ENCODE data around the gene GPT2. TPM values are rescaled to one million over a fixed set of nuclear protein-coding genes. Genes with fewer than 3 reads are reported as not detected.

Gene GPT2
- total RNA-seq, 1 donor from 2014 or later: 70.2 TPM

DNA sequence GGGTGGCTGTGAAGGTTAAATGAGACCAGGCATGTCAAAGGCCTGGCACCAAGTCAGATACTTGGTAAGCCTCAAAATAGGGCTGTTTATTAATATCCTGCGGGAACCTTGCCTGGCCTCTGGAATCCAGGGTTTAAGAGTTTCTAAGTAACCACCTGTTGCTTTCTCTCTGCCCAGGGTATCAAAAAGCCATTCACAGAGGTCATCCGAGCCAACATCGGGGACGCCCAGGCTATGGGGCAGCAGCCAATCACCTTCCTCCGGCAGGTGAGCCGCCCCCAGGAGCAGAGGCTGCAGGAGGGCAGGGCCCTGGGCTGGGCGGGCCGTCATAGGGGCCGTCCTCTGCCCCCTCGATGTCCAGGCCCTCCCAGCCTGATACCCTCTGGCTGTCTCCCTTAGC lies 13.3 kb downstream of the GPT2 start:
- no peak overlapping the region for H3K27ac ChIP-seq (ENCODE audit: low read depth, low read length)
- no peak for TF ChIP-seq EZH2 (IDR thresholded peaks at IDR 0.05; ENCODE audit: insufficient read depth, low read length)
- TF ChIP-seq, protein P1, sequence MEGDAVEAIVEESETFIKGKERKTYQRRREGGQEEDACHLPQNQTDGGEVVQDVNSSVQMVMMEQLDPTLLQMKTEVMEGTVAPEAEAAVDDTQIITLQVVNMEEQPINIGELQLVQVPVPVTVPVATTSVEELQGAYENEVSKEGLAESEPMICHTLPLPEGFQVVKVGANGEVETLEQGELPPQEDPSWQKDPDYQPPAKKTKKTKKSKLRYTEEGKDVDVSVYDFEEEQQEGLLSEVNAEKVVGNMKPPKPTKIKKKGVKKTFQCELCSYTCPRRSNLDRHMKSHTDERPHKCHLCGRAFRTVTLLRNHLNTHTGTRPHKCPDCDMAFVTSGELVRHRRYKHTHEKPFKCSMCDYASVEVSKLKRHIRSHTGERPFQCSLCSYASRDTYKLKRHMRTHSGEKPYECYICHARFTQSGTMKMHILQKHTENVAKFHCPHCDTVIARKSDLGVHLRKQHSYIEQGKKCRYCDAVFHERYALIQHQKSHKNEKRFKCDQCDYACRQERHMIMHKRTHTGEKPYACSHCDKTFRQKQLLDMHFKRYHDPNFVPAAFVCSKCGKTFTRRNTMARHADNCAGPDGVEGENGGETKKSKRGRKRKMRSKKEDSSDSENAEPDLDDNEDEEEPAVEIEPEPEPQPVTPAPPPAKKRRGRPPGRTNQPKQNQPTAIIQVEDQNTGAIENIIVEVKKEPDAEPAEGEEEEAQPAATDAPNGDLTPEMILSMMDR (IDR thresholded peaks at IDR 0.05; ENCODE audit: insufficient read depth, low read depth, low read length): no peak
- no peaks in the 10 kb centered on the region for H3K27me3 Mint-ChIP-seq (ENCODE audit: low read depth, unreplicated experiment)
- no peak overlapping the region for H3K4me3 ChIP-seq (ENCODE audit: insufficient read depth, low read depth, low read length)
- no peak overlapping the region for H2AFZ ChIP-seq (ENCODE audit: low read depth, low read length)
- no peaks in the 10 kb centered on the region for H3K36me3 ChIP-seq (ENCODE audit: insufficient read depth, low read length)
- H3K27ac Mint-ChIP-seq (ENCODE audit: unreplicated experiment): no peak overlapping the region
- H3K9me3 Mint-ChIP-seq (ENCODE audit: unreplicated experiment): no peaks in the 10 kb centered on the region
- no peak overlapping the region for H3K9ac ChIP-seq (ENCODE audit: low read length)
- no peak overlapping the region for H3K4me2 ChIP-seq (ENCODE audit: low read length)
- peaks cover 14% of the 10 kb centered on the region for H3K36me3 Mint-ChIP-seq (ENCODE audit: low read depth, unreplicated experiment)
- H4K20me1 ChIP-seq (ENCODE audit: insufficient read depth, low read length): peaks cover 42% of the 10 kb centered on the region
- H3K4me3 Mint-ChIP-seq (ENCODE audit: unreplicated experiment): no peak overlapping the region
- DNase-seq (ENCODE audit: low read depth): no peak
- no peak for FAIRE-seq
- peaks cover 11% of the 10 kb centered on the region for H3K4me1 Mint-ChIP-seq (ENCODE audit: low read depth, unreplicated experiment)
- H3K27me3 ChIP-seq (ENCODE audit: insufficient read depth, low read length): no peaks in the 10 kb centered on the region
- H3K79me2 ChIP-seq (ENCODE audit: insufficient read depth, low read length): peaks cover 25% of the 10 kb centered on the region
- peaks cover 22% of the 10 kb centered on the region for H3K4me1 ChIP-seq (ENCODE audit: insufficient read depth, low read length)
- H3K9me3 ChIP-seq (ENCODE audit: insufficient read depth, low read depth, low read length): no peaks in the 10 kb centered on the region

GRCh38 chr16:46898006-46898405 lies 13.8 kb downstream of the GPT2 start:
- FAIRE-seq (no peak), DNase-seq (ENCODE audit: low read depth) (no peak)
- Mint-ChIP-seq H3K4me3 (ENCODE audit: unreplicated experiment) (no peak overlapping the region), H3K9me3 (ENCODE audit: unreplicated experiment) (no peaks in the 10 kb centered on the region), H3K36me3 (ENCODE audit: low read depth, unreplicated experiment) (peaks cover 14% of the 10 kb centered on the region), H3K27me3 (ENCODE audit: low read depth, unreplicated experiment) (no peaks in the 10 kb centered on the region), H3K4me1 (ENCODE audit: low read depth, unreplicated experiment) (peaks cover 11% of the 10 kb centered on the region), H3K27ac (ENCODE audit: unreplicated experiment) (no peak overlapping the region)
- Histone ChIP-seq H4K20me1 (ENCODE audit: insufficient read depth, low read length) (peaks cover 38% of the 10 kb centered on the region), H2AFZ (ENCODE audit: low read depth, low read length) (no peak overlapping the region), H3K27me3 (ENCODE audit: insufficient read depth, low read length) (no peaks in the 10 kb centered on the region), H3K4me3 (ENCODE audit: insufficient read depth, low read depth, low read length) (no peak overlapping the region), H3K36me3 (ENCODE audit: insufficient read depth, low read length) (no peaks in the 10 kb centered on the region), H3K9me3 (ENCODE audit: insufficient read depth, low read depth, low read length) (no peaks in the 10 kb centered on the region), H3K4me2 (ENCODE audit: low read length) (no peak overlapping the region), H3K79me2 (ENCODE audit: insufficient read depth, low read length) (peaks cover 20% of the 10 kb centered on the region), H3K9ac (ENCODE audit: low read length) (no peak overlapping the region), H3K27ac (ENCODE audit: low read depth, low read length) (no peak overlapping the region), H3K4me1 (ENCODE audit: insufficient read depth, low read length) (peaks cover 22% of the 10 kb centered on the region)
- TF ChIP-seq EZH2 (IDR thresholded peaks at IDR 0.05; ENCODE audit: insufficient read depth, low read length): no peak
- TF ChIP-seq, protein P1 (IDR thresholded peaks at IDR 0.05; ENCODE audit: insufficient read depth, low read depth, low read length): no peak

GRCh38 chr16:46899443-46900143 lies 15.4 kb downstream of the GPT2 start:
- Mint-ChIP-seq H3K27ac (ENCODE audit: unreplicated experiment) (no peak overlapping the region), H3K27me3 (ENCODE audit: low read depth, unreplicated experiment) (no peaks in the 10 kb centered on the region), H3K36me3 (ENCODE audit: low read depth, unreplicated experiment) (peaks cover 20% of the 10 kb centered on the region), H3K4me3 (ENCODE audit: unreplicated experiment) (no peak overlapping the region), H3K9me3 (ENCODE audit: unreplicated experiment) (no peaks in the 10 kb centered on the region), H3K4me1 (ENCODE audit: low read depth, unreplicated experiment) (peaks cover 11% of the 10 kb centered on the region)
- no peaks in the 10 kb centered on the region for H3K27me3 ChIP-seq (ENCODE audit: insufficient read depth, low read length)
- H3K9ac ChIP-seq (ENCODE audit: low read length): peak overlapping the region; percentile 23
- H3K36me3 ChIP-seq (ENCODE audit: insufficient read depth, low read length): no peaks in the 10 kb centered on the region
- H4K20me1 ChIP-seq (ENCODE audit: insufficient read depth, low read length): peaks cover 26% of the 10 kb centered on the region
- H3K4me2 ChIP-seq (ENCODE audit: low read length): peak overlapping the region; percentile 11
- H3K27ac ChIP-seq (ENCODE audit: low read depth, low read length): no peak overlapping the region
- H3K79me2 ChIP-seq (ENCODE audit: insufficient read depth, low read length): peaks cover 8% of the 10 kb centered on the region
- no peak for FAIRE-seq
- no peaks in the 10 kb centered on the region for H3K9me3 ChIP-seq (ENCODE audit: insufficient read depth, low read depth, low read length)
- no peak for DNase-seq (ENCODE audit: low read depth)
- TF ChIP-seq, protein P1 (IDR thresholded peaks at IDR 0.05; ENCODE audit: insufficient read depth, low read depth, low read length): no peak
- TF ChIP-seq EZH2 (IDR thresholded peaks at IDR 0.05; ENCODE audit: insufficient read depth, low read length): no peak
- H2AFZ ChIP-seq (ENCODE audit: low read depth, low read length): no peak overlapping the region
- peaks cover 16% of the 10 kb centered on the region for H3K4me1 ChIP-seq (ENCODE audit: insufficient read depth, low read length)
- no peak overlapping the region for H3K4me3 ChIP-seq (ENCODE audit: insufficient read depth, low read depth, low read length)

All from astrocyte (in vitro differentiated cells and primary cell).